Activated CD8-positive, alpha-beta memory T cell treated with anti-CD3 and anti-CD28 coated beads, Interleukin-2, amount 10 ng/mL, durations not matched to agents 7 days and 5 days (primary cell): ENCODE measurements around the gene PCDHGB1. TPM values are rescaled to one million over a fixed set of nuclear protein-coding genes. Genes with fewer than 3 reads are reported as not detected.
A peak's percentile ranks its signal among the peaks of the same experiment; 100 is the strongest.
"Not testable (repeated sequence)": the region's sequence is repeated elsewhere in the genome, so short reads cannot be mapped to it uniquely, and the experiment has no call there.

Experiments used
- ATAC-seq: fragments of 150-1000 bp; cut with Tn5 transposase; one replicate; pipeline ENCODE4 v1.10.0; 2021; ENCODE audit warnings: moderate library complexity
- CTCF ChIA-PET: fragments of 350-600 bp; sonication (Branson Sonifier 250); formaldehyde crosslinking; loops from one replicate; lab custom pipeline; 2021; ENCODE audit warnings: antibody characterized with exemption; lab: Charles Lee
- DNase-seq: peaks from one replicate; pipeline ENCODE4 v3.0.0-alpha.2; 2020
- H3K27ac Mint-ChIP-seq: one replicate; pipeline ENCODE4 v1.8.0; 2021; ENCODE audit warnings: mild to moderate bottlenecking, mixed read lengths
- H3K27me3 Mint-ChIP-seq: one replicate; pipeline ENCODE4 v1.8.0; 2021; ENCODE audit warnings: mixed read lengths
- H3K36me3 Mint-ChIP-seq: one replicate; pipeline ENCODE4 v1.8.0; 2021; ENCODE audit warnings: mild to moderate bottlenecking, mixed read lengths
- H3K4me1 Mint-ChIP-seq: one replicate; pipeline ENCODE4 v1.8.0; 2021; ENCODE audit warnings: mixed read lengths
- H3K4me3 Mint-ChIP-seq: one replicate; pipeline ENCODE4 v1.8.0; 2021; ENCODE audit warnings: mild to moderate bottlenecking, moderate library complexity, mixed read lengths
- H3K9me3 Mint-ChIP-seq: one replicate; pipeline ENCODE4 v1.8.0; 2022; ENCODE audit warnings: low read depth, mixed read lengths
- total RNA-seq, 2 experiments: library from RNA; stranded (reverse); gene quantifications; one replicate each; pipeline ENCODE4 v1.2.3, GENCODE V29; 2021

Gene PCDHGB1
- total RNA-seq, 2 experiments from 2014 or later: not detected

DNA sequence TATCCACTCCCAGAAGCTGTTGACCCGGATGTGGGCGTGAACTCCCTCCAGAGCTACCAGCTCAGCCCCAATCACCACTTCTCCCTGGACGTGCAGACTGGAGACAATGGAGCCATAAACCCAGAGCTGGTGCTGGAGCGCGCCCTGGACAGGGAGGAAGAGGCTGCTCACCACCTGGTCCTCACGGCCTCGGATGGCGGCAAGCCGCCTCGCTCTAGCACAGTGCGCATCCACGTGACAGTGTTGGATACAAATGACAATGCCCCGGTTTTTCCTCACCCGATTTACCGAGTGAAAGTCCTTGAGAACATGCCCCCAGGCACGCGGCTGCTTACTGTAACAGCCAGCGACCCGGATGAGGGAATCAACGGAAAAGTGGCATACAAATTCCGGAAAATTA, 43.4 kb downstream of the PCDHGB1 start:
- H3K36me3 Mint-ChIP-seq: peaks cover 7% of the 10 kb centered on the region
- DNase-seq (no peak), ATAC-seq (no peak)
- H3K9me3 Mint-ChIP-seq: peaks cover 15% of the 10 kb centered on the region
- no peak overlapping the region for H3K27ac Mint-ChIP-seq
- CTCF ChIA-PET: interaction anchor here (1.0 to 1.3 kb wide), 2 partner anchors 28 to 120 kb away, joined by 3 read pairs; partner anchors contain the start of gene PCDHGA11
- H3K4me3 Mint-ChIP-seq: no peak overlapping the region
- no peaks in the 10 kb centered on the region for H3K4me1 Mint-ChIP-seq
- peaks cover 41% of the 10 kb centered on the region for H3K27me3 Mint-ChIP-seq

- not testable (repeated sequence) for H3K4me1 Mint-ChIP-seq, H3K9me3 Mint-ChIP-seq, H3K36me3 Mint-ChIP-seq, ATAC-seq, H3K4me3 Mint-ChIP-seq, DNase-seq, H3K27ac Mint-ChIP-seq
- peaks cover 45% of the 10 kb centered on the region for H3K27me3 Mint-ChIP-seq
- CTCF ChIA-PET: interaction anchor here (1.0 kb wide), 1 partner anchor 11 kb away, joined by 3 read pairs; no protein-coding TSS in a partner anchor
Measured at GRCh38 chr5:141394401-141395187, 44.7 kb downstream of the PCDHGB1 start.

DNA sequence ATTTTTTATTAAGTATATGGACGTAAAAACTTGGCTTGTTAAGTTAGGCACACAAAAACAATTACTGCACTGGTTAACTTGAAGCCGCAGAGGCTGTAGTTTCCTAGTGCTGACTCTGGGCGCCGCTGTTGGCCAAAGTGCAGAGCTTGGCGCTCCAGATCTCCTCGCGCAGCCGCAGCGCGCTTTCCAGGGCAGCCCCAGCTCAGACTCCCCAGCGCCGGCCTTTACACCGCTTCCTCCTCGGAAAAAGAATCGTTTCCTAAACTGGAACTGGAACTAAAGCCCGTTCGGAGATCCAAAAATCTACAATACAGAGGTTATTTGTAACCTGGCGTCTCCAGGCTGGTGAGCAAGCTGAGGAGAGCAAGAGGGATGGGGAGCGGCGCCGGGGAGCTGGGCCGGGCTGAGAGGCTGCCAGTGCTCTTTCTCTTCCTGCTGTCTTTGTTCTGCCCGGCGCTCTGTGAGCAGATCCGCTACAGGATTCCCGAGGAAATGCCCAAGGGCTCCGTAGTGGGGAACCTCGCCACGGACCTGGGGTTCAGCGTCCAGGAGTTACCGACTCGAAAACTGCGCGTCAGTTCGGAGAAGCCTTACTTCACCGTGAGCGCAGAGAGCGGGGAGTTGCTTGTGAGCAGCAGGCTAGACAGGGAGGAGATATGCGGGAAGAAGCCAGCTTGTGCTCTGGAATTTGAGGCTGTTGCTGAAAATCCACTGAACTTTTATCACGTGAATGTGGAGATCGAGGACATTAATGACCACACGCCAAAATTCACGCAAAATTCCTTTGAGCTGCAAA, 48.1 kb downstream of the PCDHGB1 start, which contains the start of gene PCDHGB5:
PCDHGB5 (plus strand) TSS at position 192 of the 796 bp plus-strand sequence; CDS start at position 373, 181 bp downstream.
- H3K27ac Mint-ChIP-seq, H3K9me3 Mint-ChIP-seq, H3K36me3 Mint-ChIP-seq, ATAC-seq, H3K4me3 Mint-ChIP-seq, H3K4me1 Mint-ChIP-seq: not testable (repeated sequence)
- DNase-seq: peak; percentile 52
- H3K27me3 Mint-ChIP-seq: peaks cover 48% of the 10 kb centered on the region
- CTCF ChIA-PET: interaction anchor here (0.6 to 2.9 kb wide), 11 partner anchors 8 to 828 kb away, joined by 3 to 7 read pairs (median 4); partner anchors contain the start of genes PCDHGA10, PCDHGA11, PCDHGA12 and PCDHGA3

GRCh38 chr5:141398608-141399007, 48.7 kb downstream of the PCDHGB1 start:
- Mint-ChIP-seq H3K27ac (no peak overlapping the region), H3K36me3 (peaks cover 7% of the 10 kb centered on the region), H3K9me3 (peaks cover 5% of the 10 kb centered on the region), H3K4me1 (no peaks in the 10 kb centered on the region), H3K4me3 (no peak overlapping the region), H3K27me3 (peaks cover 55% of the 10 kb centered on the region)
- DNase-seq: no peak
- CTCF ChIA-PET: interaction anchor here (0.6 to 1.8 kb wide), 3 partner anchors 7 to 828 kb away, joined by 3 to 5 read pairs (median 5); partner anchors contain the start of gene PCDHGA12
- ATAC-seq: no peak

DNA sequence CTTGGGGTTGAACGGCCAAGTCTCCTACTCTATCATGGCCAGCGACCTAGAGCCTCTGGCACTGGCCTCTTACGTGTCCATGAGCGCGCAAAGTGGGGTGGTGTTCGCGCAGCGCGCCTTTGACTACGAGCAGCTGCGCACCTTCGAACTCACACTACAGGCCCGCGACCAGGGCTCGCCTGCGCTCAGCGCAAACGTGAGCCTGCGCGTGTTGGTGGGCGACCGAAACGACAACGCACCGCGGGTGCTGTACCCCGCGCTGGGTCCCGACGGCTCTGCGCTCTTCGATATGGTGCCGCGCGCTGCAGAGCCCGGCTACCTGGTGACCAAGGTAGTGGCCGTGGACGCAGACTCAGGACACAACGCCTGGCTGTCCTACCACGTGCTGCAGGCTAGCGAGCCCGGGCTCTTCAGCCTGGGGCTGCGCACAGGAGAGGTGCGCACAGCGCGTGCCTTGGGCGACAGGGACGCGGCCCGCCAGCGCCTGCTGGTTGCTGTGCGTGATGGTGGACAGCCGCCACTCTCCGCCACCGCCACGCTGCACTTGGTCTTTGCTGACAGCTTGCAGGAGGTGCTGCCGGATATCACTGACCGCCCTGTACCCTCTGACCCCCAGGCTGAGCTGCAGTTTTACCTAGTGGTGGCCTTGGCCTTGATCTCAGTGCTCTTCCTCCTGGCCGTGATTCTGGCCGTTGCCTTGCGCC, 49.8 kb downstream of the PCDHGB1 start:
- ATAC-seq (no peak), DNase-seq (no peak)
- no peak overlapping the region for H3K4me3 Mint-ChIP-seq
- peaks cover 7% of the 10 kb centered on the region for H3K36me3 Mint-ChIP-seq
- H3K27ac Mint-ChIP-seq: no peak overlapping the region
- CTCF ChIA-PET: no interaction called here
- H3K9me3 Mint-ChIP-seq: peaks cover 5% of the 10 kb centered on the region
- H3K27me3 Mint-ChIP-seq: peaks cover 60% of the 10 kb centered on the region
- no peaks in the 10 kb centered on the region for H3K4me1 Mint-ChIP-seq

Other genes starting within 250 kb of the PCDHGB1 start
- gene PCDHB3, start 249.6 kb upstream of the PCDHGB1 start, total RNA-seq: not detected
- not detected for gene PCDHB4, start 228.3 kb upstream of the PCDHGB1 start, total RNA-seq
- not detected for gene PCDHB5, start 214.9 kb upstream of the PCDHGB1 start, total RNA-seq
- not detected for gene PCDHB6, start 200.0 kb upstream of the PCDHGB1 start, total RNA-seq
- gene PCDHB7, start 177.5 kb upstream of the PCDHGB1 start, total RNA-seq: not detected
- gene PCDHB8, start 172.3 kb upstream of the PCDHGB1 start, total RNA-seq: not detected
- gene PCDHB16, start 167.7 kb upstream of the PCDHGB1 start, total RNA-seq: not detected
- not detected for gene PCDHB9, start 162.9 kb upstream of the PCDHGB1 start, total RNA-seq
- gene PCDHB10, start 157.7 kb upstream of the PCDHGB1 start, total RNA-seq: not detected
- gene PCDHB11, start 150.5 kb upstream of the PCDHGB1 start, total RNA-seq: not detected
- gene PCDHB12, start 141.4 kb upstream of the PCDHGB1 start, total RNA-seq: not detected
- gene PCDHB13, start 136.2 kb upstream of the PCDHGB1 start, total RNA-seq: not detected
- not detected for gene PCDHB14, start 126.8 kb upstream of the PCDHGB1 start, total RNA-seq
- gene PCDHB15, start 104.7 kb upstream of the PCDHGB1 start, total RNA-seq: not detected
- 1 to 10 TPM in 1 of 2 experiments, under 1 TPM in 1; 0.56 to 1.1 TPM for gene SLC25A2, start 46.0 kb upstream of the PCDHGB1 start, total RNA-seq
- gene TAF7, start 29.3 kb upstream of the PCDHGB1 start, total RNA-seq: 10 to 100 TPM; 57.3 to 64.6 TPM
- not detected for gene PCDHGA1, start 19.6 kb upstream of the PCDHGB1 start, total RNA-seq
- not detected for gene PCDHGA2, start 11.3 kb upstream of the PCDHGB1 start, total RNA-seq
- under 1 TPM in 1 of 2 experiments, not detected in 1; 0.15 TPM for gene PCDHGA3, start 6.3 kb upstream of the PCDHGB1 start, total RNA-seq
- under 1 TPM in 1 of 2 experiments, not detected in 1; 0.20 TPM for gene PCDHGA4, start 4.9 kb downstream of the PCDHGB1 start, total RNA-seq
- gene PCDHGB2, start 9.9 kb downstream of the PCDHGB1 start, total RNA-seq: under 1 TPM; 0.12 to 0.67 TPM
- under 1 TPM; 0.09 to 0.12 TPM for gene PCDHGA5, start 14.1 kb downstream of the PCDHGB1 start, total RNA-seq
- gene PCDHGB3, start 20.1 kb downstream of the PCDHGB1 start, total RNA-seq: under 1 TPM; 0.09 to 0.41 TPM
- gene PCDHGA6, start 23.8 kb downstream of the PCDHGB1 start, total RNA-seq: under 1 TPM; 0.16 to 0.20 TPM
- gene PCDHGA7, start 32.6 kb downstream of the PCDHGB1 start, total RNA-seq: under 1 TPM in 1 of 2 experiments, not detected in 1; 0.07 TPM
- gene PCDHGB4, start 37.6 kb downstream of the PCDHGB1 start, total RNA-seq: under 1 TPM; 0.07 to 0.09 TPM
- gene PCDHGA8, start 42.5 kb downstream of the PCDHGB1 start, total RNA-seq: not detected
- gene PCDHGB5, start 47.8 kb downstream of the PCDHGB1 start, total RNA-seq: not detected
- gene PCDHGA9, start 52.7 kb downstream of the PCDHGB1 start, total RNA-seq: not detected
- gene PCDHGB6, start 57.9 kb downstream of the PCDHGB1 start, total RNA-seq: not detected
- gene PCDHGA10, start 62.9 kb downstream of the PCDHGB1 start, total RNA-seq: not detected
- gene PCDHGB7, start 67.6 kb downstream of the PCDHGB1 start, total RNA-seq: not detected
- gene PCDHGA11, start 71.0 kb downstream of the PCDHGB1 start, total RNA-seq: not detected
- gene PCDHGA12, start 80.4 kb downstream of the PCDHGB1 start, total RNA-seq: under 1 TPM in 1 of 2 experiments, not detected in 1; 0.07 TPM
- not detected for gene PCDHGC3, start 125.9 kb downstream of the PCDHGB1 start, total RNA-seq
- not detected for gene PCDHGC4, start 134.9 kb downstream of the PCDHGB1 start, total RNA-seq
- not detected for gene PCDHGC5, start 139.0 kb downstream of the PCDHGB1 start, total RNA-seq